AG04449 (cell line): Measurements from ENCODE around the gene CENPO.

ENCODE experiments used
- CTCF ChIA-PET: fragments of 350-600 bp; formaldehyde crosslinking; extraction: SDS; loops from one replicate; lab custom pipeline; 2021; ENCODE audit warnings: antibody characterized with exemption; lab: Yijun Ruan, JAX
- POLR2A ChIA-PET: fragments of 400-600, 350-600 bp; formaldehyde crosslinking; extraction: SDS; loops from one replicate; lab custom pipeline; 2020; ENCODE audit warnings: antibody characterized with exemption, inconsistent platforms; lab: Yijun Ruan, JAX
- DNase-seq: peaks from one replicate; pipeline ENCODE4 v3.0.0-alpha.2; 2010; ENCODE audit warnings: low read depth, low spot score
- H3K4me3 ChIP-seq: 2 replicates; pipeline ENCODE4 v1.5.1; 2011; ENCODE audit warnings: low read depth, mild to moderate bottlenecking, control low read depth, low read length
- TF ChIP-seq, protein P1 (sequence below): IDR thresholded peaks from one replicate; pipeline ENCODE4 v1.5.1; 2011; ENCODE audit warnings: mild to moderate bottlenecking, moderate library complexity, low read length, control low read depth, inconsistent platforms; ENCODE audit not compliant: insufficient read depth; ENCODE audit errors: missing control alignments

Gene CENPO

DNA sequence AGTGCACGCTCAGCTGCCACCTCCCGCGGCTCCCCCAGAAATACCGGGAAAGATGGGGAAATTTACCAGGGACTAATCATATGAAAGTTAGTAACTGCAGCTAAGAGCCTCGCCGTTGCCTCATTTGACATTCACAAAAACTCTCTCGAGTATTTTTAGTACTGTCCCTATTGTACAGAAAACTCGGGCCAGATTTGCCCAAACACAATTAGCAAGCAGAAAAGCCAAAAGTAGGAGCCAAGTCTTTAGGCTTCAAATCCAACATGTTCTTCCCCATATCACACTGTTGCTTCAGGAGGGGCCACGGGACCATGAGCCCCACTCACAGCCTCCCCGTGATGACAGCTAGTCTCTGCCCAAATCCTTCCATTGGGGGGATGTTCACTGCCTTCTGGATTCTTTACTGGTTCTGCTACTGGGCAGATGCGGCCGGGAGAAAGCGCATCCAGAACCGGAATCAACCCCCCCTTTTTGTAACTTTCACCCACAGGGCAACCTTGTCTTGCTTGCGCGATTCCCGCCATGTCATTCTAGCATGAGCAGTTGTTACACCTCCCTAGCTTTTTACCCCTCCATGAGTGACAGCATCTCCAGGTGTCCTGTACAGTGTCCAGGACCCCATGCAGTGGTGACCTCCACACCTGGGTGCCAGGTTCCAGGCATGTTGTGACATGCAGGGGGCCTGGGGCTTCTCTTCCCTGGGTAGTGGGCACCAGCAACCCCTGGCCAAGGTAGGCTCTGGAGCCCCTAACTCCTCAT is 35.2 kb downstream of the CENPO start:
- ChIA-PET POLR2A (interaction anchor here (1.0 kb wide), 1 partner anchor 420 kb away, joined by 3 read pairs; no protein-coding TSS in a partner anchor), CTCF (interaction anchor here (0.6 to 16.1 kb wide), 32 partner anchors 8 to 745 kb away, joined by 3 to 296 read pairs (median 6); partner anchors contain the start of genes CENPO and PTRHD1)
- H3K4me3 ChIP-seq, result no peak overlapping the region
- no peak for DNase-seq
- TF ChIP-seq, protein P1, sequence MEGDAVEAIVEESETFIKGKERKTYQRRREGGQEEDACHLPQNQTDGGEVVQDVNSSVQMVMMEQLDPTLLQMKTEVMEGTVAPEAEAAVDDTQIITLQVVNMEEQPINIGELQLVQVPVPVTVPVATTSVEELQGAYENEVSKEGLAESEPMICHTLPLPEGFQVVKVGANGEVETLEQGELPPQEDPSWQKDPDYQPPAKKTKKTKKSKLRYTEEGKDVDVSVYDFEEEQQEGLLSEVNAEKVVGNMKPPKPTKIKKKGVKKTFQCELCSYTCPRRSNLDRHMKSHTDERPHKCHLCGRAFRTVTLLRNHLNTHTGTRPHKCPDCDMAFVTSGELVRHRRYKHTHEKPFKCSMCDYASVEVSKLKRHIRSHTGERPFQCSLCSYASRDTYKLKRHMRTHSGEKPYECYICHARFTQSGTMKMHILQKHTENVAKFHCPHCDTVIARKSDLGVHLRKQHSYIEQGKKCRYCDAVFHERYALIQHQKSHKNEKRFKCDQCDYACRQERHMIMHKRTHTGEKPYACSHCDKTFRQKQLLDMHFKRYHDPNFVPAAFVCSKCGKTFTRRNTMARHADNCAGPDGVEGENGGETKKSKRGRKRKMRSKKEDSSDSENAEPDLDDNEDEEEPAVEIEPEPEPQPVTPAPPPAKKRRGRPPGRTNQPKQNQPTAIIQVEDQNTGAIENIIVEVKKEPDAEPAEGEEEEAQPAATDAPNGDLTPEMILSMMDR, result no peak

DNA sequence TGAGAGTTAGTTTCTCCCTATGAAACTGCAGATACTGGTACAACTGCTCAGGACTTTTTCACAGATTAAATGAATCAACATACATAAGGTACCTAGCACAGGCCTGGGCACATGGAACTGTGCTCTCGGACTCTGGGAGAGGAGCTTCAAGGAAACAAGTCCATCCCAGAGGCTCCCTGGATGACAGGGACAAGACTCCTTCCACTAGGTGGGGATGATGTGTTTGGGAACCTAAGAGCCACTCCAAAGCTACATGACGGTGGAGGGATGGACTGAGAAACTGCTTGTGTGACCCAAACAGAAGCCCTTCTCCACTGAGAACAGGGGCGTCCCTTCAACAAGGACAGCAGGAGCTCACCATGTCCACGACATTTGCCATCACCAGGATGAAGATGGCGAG is 37.1 kb downstream of the CENPO start:
- POLR2A ChIA-PET, result no interaction called here
- TF ChIP-seq, protein P1, result peak; percentile 14
- no peak overlapping the region for H3K4me3 ChIP-seq
- no peak for DNase-seq
- CTCF ChIA-PET, result interaction anchor here (0.7 to 16.1 kb wide), 9 partner anchors 10 to 421 kb away, joined by 3 to 296 read pairs (median 5); partner anchors contain the start of genes CENPO and PTRHD1

GRCh38 chr2:24830786-24831185 is 37.6 kb downstream of the CENPO start:
- H3K4me3 ChIP-seq, result no peak overlapping the region
- DNase-seq, result no peak
- CTCF ChIA-PET, result interaction anchor here (0.7 to 16.1 kb wide), 9 partner anchors 11 to 422 kb away, joined by 3 to 296 read pairs (median 5); partner anchors contain the start of genes CENPO and PTRHD1
- TF ChIP-seq, protein P1, result no peak
- POLR2A ChIA-PET, result no interaction called here

DNA sequence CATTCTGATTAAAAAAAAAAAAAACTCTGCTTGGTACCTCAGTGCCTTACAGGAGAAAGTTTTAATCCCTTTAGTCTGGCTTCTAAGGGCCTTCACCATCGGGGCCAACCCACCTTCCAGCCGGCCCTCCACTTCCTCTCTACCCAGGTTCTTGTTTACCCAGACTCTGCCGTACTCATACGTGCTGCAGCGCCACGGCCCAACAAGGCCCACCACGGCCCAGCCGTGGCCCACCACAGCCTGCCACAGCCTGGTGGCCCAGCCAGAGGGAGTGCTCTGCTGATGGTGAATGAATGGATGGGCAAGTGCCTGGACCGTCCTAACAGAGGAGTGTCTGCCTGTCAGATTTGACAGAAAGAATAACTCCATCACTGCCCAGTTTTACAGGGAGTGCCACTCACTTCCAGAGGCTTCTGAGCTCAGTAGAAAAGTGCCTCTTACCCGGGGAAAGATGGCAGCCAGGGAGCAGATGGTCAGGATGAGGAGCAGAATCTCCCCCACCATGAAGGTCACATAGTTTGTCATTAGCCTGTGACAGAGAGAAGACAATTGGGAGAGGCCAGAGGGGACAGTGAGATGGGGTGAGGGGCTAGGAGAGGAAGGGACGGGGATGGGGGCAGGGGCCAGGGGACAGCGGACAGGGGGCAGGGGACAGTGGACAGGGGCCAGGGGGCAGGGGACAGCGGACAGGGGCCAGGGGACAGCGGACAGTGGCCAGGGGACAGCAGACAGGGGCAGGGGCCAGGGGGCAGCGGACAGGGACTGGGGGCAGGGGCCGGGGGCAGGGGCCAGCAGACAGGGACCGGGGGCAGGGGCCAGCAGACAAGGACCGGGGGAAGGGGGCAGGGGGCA is 38.2 kb downstream of the CENPO start:
- CTCF ChIA-PET, result interaction anchor here (1.4 to 16.1 kb wide), 3 partner anchors 218 to 423 kb away, joined by 4 to 296 read pairs (median 11); no protein-coding TSS in a partner anchor
- no peak overlapping the region for H3K4me3 ChIP-seq
- POLR2A ChIA-PET, result no interaction called here
- TF ChIP-seq, protein P1, result no peak
- DNase-seq, result no peak

GRCh38 chr2:24832073-24832461 is 38.8 kb downstream of the CENPO start:
- H3K4me3 ChIP-seq, result no peak overlapping the region
- TF ChIP-seq, protein P1, result no peak
- CTCF ChIA-PET, result interaction anchor here (16.1 kb wide), 1 partner anchor 423 kb away, joined by 296 read pairs; no protein-coding TSS in a partner anchor
- no peak for DNase-seq
- POLR2A ChIA-PET, result no interaction called here
